ENCODE data around the gene ELOVL6.
A peak's percentile ranks its signal among the peaks of the same experiment; 100 is the strongest.
"Not testable (repeated sequence)": the region's sequence is repeated elsewhere in the genome, so short reads cannot be mapped to it uniquely, and the experiment has no call there.

ELOVL6 gene

DNA sequence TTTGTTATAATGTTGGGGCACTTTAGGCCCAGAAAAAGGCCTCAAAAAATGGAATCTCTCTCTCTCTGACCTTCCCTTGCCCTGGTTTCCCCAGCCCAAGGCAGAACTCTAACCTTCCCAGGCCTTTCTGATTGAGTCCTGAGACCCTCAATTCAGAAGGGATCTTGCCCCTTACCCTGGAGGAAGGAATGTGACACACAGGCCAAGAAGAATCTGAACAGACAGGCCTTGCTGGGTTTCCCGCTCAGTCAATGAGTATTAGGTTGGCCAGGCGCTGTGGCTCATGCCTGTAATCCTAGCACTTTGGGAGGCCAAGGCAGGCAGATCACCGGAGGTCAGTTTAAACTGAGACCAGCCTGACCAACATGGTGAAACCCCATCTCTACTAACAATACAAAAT lies 27.6 kb downstream of the ELOVL6 start:
- in situ Hi-C loops (cut with HindIII; ENCODE audit: low pct_ligation_motif_present, low pct_unique_long_range_greater_than_20kb, low sequenced_read_pairs), result no loop called here

DNA sequence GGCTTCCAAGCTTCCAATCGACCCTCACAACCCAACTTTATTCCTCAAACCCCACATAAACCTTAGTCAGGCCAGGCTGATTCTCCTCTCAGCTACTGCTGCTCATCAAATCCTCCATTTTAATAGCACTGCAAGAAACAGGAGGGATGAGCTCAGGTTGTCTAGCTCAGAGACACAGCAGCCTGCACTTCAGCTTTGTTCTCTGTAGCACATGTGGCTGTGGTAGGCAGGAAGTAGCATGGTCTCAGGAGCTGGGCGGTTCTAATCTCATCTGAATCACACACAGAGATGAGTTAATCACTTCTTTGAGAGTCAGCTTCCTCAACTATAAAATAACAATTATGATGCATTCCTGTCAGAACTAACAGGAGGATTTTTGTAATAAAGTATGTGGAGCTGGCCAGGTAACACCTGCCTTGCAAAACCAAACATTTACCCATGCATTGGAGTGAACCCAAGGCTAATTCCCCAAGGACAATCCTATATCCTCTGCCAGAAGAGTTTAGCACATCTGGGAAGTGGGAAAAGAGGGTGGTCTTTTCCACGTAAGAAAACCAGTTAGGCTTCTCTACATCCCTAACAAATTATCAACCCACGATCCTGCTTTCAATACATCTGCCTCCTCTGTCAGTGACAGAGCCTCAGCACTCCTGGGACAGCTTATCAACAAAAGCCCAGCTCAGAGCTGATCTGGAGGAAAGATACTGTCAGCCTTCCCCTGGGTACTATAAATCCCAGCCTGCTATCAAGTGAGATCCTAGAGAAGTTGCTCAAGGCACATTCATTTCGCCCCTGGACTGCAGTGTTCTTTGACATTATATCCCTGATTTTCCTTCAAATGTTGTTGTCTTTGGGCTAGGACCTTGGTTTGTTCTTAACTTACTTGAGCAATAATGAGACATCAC lies 32.8 kb downstream of the ELOVL6 start:
- DNase-seq, result peak; percentile 35

More for the DNA sequence above, 27.6 kb downstream of the ELOVL6 start:
- DNase-seq, result no peak

DNA sequence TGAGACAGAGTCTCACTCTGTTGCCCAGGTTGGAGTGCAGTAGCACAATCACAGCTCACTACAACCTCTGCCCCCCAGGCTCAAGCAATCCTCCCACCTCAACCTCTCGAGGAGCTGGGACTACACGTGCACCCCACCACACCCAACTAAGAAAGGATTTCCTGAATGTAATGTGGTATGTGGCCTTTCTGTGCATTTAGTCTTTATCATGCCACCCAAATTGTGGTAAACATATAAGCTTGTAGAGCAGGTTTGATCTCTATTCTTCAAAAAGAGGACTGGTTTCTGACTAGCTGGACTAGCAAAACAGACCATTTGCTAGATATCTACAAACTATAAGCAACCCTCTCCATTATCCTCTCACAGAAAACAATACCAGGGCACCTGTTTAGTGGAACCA lies 33.6 kb downstream of the ELOVL6 start:
- in situ Hi-C loops (cut with HindIII; ENCODE audit: low pct_ligation_motif_present, low pct_unique_long_range_greater_than_20kb, low sequenced_read_pairs), result no loop called here
- DNase-seq, result no peak

More for the DNA sequence above, 32.8 kb downstream of the ELOVL6 start:
- in situ Hi-C loops (cut with HindIII; ENCODE audit: low pct_ligation_motif_present, low pct_unique_long_range_greater_than_20kb, low sequenced_read_pairs), result no loop called here

DNA sequence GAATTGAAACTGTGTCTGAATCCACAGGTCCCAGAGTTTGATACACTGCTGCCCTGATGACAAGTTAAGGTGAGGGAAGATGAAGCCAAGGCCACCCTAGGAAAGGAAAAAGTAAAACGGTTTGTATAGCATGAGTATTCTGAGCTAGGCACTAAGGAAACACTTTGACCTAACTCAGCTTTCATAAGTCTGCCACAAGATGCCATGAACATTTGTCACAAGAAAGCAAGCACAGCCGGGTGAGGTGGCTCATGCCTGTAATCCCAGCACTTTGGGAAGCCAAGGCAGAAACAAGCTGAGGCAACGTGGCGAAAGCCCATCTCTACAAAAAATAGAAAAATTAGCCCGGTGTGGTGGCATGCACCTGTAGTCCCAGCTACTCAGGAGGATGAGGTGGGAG lies 34.2 kb downstream of the ELOVL6 start:
- DNase-seq, result peak; percentile 3
- in situ Hi-C loops (cut with HindIII; ENCODE audit: low pct_ligation_motif_present, low pct_unique_long_range_greater_than_20kb, low sequenced_read_pairs), result no loop called here

DNA sequence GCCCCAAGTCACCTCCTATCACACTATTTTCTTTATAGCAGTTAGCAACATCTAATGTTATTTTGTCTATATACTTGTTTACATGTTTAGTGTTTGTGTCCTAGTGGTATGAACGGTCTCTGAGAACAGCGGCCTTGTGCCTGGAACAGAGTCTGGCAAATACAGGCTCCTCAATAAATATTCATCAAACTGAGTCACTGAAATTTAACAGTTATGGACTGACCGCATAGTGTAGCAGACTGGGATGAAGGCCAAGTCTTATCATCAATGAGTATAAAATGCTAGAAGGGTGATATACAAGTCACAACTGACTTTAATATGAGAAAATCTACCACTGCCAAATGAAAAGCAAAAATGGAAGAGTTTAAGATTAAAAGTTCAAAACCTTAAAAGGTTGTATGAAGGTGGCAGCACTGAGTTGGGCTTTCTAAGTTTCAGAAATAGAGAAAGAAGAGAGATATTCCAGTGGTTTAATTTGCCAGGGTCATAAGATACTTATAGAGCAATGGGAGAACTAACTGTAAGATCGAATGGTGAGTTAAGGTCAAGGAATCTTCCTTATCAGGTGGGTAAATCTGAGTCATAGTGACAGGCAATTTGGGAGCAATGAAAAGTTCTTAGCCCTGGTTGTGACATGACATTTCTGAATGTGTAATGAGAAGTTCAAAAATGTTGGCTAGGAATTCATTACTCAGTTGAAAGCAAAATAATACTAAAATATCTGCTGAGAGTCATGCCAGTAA lies 34.9 kb downstream of the ELOVL6 start:
- peak; percentile 4 for DNase-seq
- in situ Hi-C loops (cut with HindIII; ENCODE audit: low pct_ligation_motif_present, low pct_unique_long_range_greater_than_20kb, low sequenced_read_pairs), result no loop called here

DNA sequence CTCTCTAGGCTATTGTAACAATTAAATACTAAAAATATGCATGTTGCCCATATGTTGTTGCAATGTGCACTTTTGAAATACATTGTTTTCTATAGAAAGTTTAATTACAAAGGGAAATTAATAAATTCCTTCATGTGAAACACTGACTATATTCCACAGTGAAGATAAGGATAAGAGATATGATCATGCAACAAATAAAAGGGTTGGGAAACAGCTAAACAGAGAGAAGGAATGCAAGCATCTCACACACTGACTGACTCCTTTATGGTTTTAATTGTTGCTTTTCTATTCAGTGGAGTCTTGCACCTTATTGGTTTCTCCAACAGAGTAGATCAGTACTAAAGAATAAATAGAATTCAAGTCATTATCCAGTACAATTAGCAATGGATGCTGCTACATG lies 37.8 kb downstream of the ELOVL6 start:
- DNase-seq, result no peak
- in situ Hi-C loops (cut with HindIII; ENCODE audit: low pct_ligation_motif_present, low pct_unique_long_range_greater_than_20kb, low sequenced_read_pairs), result no loop called here

DNA sequence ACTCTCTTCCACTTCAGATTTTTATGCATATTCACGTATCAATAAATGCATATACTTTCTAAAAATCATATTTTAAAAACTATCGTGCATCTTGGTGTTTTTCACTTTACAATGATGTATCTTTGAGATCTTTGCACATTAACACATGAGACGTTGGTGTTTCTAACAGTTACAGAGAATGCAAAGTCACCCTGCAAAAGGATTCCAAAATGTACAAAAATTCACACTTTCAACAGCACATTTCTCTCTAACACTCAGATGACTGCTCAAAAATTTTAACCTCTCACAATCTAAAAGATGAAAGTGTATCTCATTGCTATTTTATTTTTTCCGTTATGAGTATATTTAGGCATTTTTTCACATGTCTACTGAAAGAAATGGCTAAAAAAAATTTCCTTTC lies 38.9 kb downstream of the ELOVL6 start:
- in situ Hi-C loops (cut with HindIII; ENCODE audit: low pct_ligation_motif_present, low pct_unique_long_range_greater_than_20kb, low sequenced_read_pairs), result no loop called here

DNA sequence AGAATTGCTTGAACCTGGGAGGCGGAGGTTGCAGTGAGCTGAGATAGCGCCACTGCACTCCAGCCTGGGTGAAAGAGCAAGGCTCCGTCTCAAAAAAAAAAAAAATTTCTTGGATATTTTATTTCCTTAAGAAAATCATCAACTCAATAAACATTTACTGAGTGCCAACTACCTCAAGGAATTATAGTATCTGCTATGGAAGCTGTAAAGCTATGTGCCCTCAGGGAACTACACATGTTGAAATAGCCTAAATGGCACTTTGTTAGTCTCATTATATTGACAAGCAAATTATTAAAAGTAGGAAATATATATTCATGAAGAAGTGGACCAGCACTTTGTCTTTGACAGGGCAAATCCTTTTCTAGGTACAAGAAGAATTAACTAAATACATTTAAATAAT lies 40.8 kb downstream of the ELOVL6 start:
- no peak for DNase-seq
- in situ Hi-C loops (cut with HindIII; ENCODE audit: low pct_ligation_motif_present, low pct_unique_long_range_greater_than_20kb, low sequenced_read_pairs), result no loop called here

More for the DNA sequence above, 38.9 kb downstream of the ELOVL6 start:
- DNase-seq, result no peak

DNA sequence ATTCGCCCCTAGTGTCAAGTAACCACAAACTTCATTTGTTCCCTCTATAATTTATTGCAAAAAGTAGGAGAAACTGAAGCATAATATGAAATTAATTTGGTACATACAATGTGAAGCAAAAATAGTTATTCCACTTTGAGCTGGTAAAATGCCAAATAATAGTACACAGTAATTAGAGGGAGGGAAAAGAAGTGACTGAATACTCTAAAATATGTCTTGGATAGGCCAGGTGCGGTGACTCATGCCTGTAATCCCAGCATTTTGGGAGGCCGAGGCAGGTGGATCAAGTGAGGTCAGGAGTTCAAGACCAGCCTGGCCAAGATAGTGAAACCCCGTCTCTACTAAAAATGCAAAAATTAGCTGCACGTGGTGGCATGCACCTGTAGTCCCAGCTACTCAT lies 41.2 kb downstream of the ELOVL6 start:
- in situ Hi-C loops (cut with HindIII; ENCODE audit: low pct_ligation_motif_present, low pct_unique_long_range_greater_than_20kb, low sequenced_read_pairs); DNase-seq: not testable (repeated sequence)

DNA sequence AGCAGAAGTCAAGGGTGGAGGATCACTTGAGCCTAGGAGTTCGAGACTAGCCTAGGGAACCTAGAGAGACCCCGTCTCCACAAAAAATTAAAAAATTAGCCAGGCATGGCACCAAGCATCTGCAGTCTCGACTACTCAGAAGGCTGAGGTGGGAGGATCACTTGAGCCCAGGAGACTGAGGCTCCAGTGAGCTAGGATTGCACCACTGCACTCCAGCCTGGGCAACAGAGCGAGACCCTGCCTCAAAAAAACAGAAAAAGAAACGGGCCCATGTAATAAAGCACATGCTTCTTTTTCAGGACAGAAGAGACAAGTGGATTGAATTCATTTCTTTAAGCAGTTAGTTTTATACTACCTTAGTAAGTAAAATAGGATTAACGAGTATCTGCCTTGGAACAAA lies 42.0 kb downstream of the ELOVL6 start:
- DNase-seq, result no peak
- in situ Hi-C loops (cut with HindIII; ENCODE audit: low pct_ligation_motif_present, low pct_unique_long_range_greater_than_20kb, low sequenced_read_pairs), result no loop called here

DNA sequence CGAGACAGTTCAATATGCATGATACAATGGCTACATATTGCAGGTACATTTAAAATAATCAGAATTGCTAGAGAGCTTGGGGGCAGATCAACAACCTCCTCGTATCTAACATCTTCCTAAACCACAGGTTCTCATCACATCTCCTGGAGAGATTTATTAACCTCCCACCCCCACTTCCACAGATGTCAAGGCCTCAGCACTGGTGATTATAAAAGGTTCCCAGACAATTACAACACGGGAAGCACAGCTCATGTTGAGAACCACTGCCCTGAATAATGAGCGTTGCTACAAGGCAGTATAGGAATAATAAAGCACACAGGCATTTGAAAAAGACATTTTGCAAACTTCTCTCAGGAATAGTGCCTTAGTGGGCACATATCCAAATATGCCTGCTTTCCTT lies 42.8 kb downstream of the ELOVL6 start:
- no peak for DNase-seq
- in situ Hi-C loops (cut with HindIII; ENCODE audit: low pct_ligation_motif_present, low pct_unique_long_range_greater_than_20kb, low sequenced_read_pairs), result no loop called here

DNA sequence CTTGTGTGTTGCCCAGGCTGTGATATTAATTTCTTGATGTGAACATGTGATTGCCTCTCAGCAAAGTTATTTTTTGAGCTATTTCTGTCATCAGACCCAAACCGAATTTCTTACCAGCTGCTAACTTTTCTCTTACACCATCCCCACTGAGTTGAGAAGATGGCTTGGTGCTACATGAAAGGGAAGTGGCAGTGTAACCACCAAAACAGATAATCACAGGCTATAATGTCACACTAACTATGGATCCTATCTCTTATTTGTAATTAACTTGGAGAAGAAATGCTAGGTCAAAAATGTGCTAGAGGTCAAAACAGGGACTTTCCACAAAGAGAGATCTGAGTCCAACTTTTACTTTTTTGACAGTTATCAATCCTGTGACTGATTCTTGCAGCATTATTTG lies 43.8 kb downstream of the ELOVL6 start:
- no peak for DNase-seq
- in situ Hi-C loops (cut with HindIII; ENCODE audit: low pct_ligation_motif_present, low pct_unique_long_range_greater_than_20kb, low sequenced_read_pairs), result no loop called here

DNA sequence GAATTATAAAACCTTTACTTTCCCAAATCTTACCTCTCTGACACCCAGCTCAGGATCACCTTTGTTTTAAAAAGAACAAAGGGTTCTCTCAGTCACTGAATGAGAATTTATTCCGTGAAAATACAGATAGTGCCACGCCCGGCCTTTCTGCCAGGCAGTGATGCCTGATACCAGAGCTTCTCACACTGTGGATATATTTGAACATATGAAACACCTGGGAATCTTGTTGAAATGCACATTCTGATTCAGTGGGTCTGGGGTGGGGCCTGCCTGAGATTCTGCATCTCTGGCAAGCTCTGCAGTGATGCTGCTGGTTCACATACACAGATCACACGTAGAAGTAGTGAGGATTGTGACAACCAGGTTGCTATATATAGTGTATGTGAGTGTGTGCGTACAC lies 46.0 kb downstream of the ELOVL6 start:
- DNase-seq, result no peak
- in situ Hi-C loops (cut with HindIII; ENCODE audit: low pct_ligation_motif_present, low pct_unique_long_range_greater_than_20kb, low sequenced_read_pairs), result no loop called here

DNA sequence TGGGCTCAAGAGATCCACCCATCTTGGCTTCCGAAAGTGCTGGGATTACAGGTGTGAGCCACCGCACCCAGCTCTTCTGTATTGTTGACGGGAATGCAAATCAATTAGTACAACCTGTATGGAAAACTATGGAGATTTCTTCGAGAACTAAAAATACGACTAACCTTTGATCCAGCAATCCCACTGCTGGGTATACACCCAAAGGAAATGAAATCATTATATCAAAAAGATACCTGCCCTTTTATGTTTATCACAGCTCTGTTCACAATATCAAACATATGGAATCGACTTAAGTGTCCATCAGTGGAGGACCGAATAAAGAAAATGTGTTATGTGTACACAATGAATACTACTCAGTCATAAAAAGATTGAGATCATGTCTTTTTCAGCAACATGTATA lies 49.3 kb downstream of the ELOVL6 start:
- in situ Hi-C loops (cut with HindIII; ENCODE audit: low pct_ligation_motif_present, low pct_unique_long_range_greater_than_20kb, low sequenced_read_pairs), result no loop called here
- DNase-seq, result no peak

DNA sequence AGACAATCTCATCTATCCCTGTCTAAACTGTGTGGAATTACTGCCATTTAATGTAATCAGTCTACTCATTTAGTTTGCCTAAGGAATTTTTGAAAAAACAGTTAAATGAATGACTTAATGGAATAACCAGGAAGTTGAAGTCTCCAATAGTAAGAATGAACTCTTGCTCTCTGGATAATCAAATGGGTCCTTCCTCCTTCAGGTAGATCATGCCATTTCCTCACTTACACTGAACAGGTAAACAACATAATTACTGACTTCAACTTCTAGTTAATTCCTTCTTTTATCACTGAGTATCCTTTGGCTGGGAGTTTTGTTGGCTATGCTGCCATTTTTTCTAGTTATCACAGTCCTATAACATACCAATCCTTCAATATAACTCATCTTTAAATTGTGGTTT lies 56.0 kb downstream of the ELOVL6 start:
- in situ Hi-C loops (cut with HindIII; ENCODE audit: low pct_ligation_motif_present, low pct_unique_long_range_greater_than_20kb, low sequenced_read_pairs), result no loop called here
- no peak for DNase-seq

DNA sequence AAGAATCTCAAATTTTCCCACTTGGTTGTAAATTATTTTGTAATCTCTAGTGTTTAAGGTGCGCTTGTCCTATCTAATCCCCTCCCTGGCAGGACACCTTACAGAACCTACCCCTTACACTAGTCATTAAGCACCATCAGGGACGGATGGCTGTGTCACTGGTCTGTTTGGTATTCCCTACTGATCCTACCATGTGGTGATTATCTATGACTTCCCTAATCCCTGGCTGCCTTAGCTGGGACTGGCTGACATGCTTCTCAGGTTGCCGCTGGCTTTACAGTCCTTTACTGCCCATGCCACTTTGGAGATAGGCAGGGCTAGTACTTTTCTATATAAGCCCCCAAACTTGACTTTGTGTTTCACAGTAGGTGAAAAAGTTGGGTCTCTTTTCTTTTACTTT lies 58.6 kb downstream of the ELOVL6 start:
- in situ Hi-C loops (cut with HindIII; ENCODE audit: low pct_ligation_motif_present, low pct_unique_long_range_greater_than_20kb, low sequenced_read_pairs), result no loop called here
- no peak for DNase-seq

DNA sequence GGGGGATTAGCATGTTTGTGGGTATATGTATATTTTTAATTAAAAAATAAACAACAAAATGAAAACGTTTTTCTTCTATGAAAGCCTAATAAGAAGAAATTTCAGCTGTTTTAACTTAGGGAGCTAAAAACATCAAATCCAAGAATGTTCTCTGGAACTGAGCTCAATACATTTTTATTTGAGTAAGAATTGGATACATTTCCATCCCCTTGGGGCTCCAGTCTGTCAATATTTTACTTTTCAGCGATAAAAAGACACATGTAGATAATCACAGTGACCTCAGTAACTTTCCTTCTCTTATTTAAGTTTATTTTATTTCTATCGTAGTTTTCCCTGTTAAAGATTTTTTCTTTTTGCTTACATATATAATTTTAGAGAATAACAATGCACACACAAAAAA lies 59.3 kb downstream of the ELOVL6 start:
- in situ Hi-C loops (cut with HindIII; ENCODE audit: low pct_ligation_motif_present, low pct_unique_long_range_greater_than_20kb, low sequenced_read_pairs), result no loop called here
- DNase-seq, result no peak

DNA sequence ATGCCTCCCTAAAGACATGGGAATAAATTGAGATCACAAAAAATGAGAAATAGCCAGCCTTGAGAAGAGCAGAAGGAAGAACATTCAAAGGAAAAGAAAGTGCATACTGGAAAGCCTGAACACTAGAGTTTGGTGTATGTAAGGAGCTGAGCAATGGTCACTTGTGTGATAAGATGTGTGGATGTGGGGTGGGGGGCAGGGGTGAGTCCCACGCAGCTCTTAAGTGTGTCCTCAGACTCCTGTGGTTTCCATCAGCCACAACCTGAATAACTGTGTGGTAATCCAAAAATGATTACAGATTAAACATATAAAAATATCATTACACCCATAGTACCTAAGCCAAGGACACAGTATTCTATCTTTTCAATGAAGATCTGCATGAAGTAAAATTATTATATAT lies 59.9 kb downstream of the ELOVL6 start:
- in situ Hi-C loops (cut with HindIII; ENCODE audit: low pct_ligation_motif_present, low pct_unique_long_range_greater_than_20kb, low sequenced_read_pairs), result no loop called here

DNA sequence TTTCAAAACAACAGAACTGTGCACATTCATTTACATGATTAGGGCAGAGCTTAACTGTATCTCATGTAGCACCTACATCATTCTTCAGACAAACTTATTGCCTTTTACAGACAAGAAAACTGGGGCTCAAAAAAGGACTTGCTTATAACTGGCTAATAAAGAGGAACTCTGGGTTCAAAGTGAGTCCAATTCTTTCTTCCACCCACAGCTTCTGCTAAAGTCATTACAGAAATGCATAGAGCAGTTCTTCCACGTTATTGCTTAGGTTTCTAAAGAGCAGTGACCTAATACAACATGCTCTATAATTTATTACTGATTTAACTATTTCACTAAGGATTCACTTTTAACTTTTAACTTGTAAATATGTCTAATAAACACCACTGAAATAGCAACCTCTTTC lies 60.6 kb downstream of the ELOVL6 start:
- no peak for DNase-seq
- in situ Hi-C loops (cut with HindIII; ENCODE audit: low pct_ligation_motif_present, low pct_unique_long_range_greater_than_20kb, low sequenced_read_pairs), result no loop called here

More for the DNA sequence above, 59.9 kb downstream of the ELOVL6 start:
- DNase-seq, result no peak

DNA sequence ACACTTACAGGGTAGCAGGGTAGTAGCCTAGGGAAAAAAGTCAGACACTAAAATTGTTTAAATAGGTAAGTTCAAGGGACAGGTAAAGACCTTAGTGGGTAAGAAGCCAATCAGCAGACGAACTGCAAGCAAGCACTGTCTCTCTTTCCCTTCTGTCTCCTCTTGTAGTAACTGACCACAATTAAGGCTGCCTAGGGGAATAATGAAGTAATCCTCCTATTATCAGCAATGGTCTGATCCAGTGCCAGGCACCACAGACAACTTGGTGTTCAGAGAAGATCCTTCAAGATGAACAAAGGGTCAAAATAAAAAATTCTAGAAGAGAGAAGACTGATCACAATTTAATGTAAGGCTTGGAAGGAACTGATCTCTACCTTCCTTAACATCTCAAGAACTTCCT lies 62.9 kb downstream of the ELOVL6 start:
- in situ Hi-C loops (cut with HindIII; ENCODE audit: low pct_ligation_motif_present, low pct_unique_long_range_greater_than_20kb, low sequenced_read_pairs), result no loop called here
- DNase-seq, result no peak
